HCT116 (cell line): ENCODE measurements around the gene PRKCZ. TPM values are rescaled to one million over a fixed set of nuclear protein-coding genes. Genes with fewer than 3 reads are reported as not detected.

Experiments used
- ATAC-seq: fragments of 200-7000 bp; cut with Tn5 transposase; 2 replicates; pipeline ENCODE4 v1.9.1; 2020; ENCODE audit warnings: mild to moderate bottlenecking, moderate library complexity
- BruUV-seq: library from RNA; stranded (reverse); fragments of 400-500 nt; replicated peaks from 2 replicates; lab custom pipeline; 2021; lab: Mats Ljungman, UMichigan
- CTCF ChIA-PET: fragments of 300-600 bp; sonication (Branson Sonifier 250); formaldehyde crosslinking; loops from one replicate; lab custom pipeline; 2021; ENCODE audit warnings: antibody characterized with exemption; lab: Charles Lee
- POLR2A ChIA-PET: fragments of 300-600, 350-600 bp; sonication (Branson Sonifier 250); formaldehyde crosslinking; loops from one replicate; lab custom pipeline; 2021; ENCODE audit warnings: antibody characterized with exemption; lab: Charles Lee
- RAD21 ChIA-PET, 2 experiments: fragments of 300-600 bp; sonication (Branson Sonifier 250); formaldehyde crosslinking; loops; one replicate each; lab custom pipeline; 2023; ENCODE audit warnings: low total read pairs in 2 of 2; ENCODE audit not compliant: uncharacterized antibody in 2 of 2, unreplicated experiment in 2 of 2, low non-redundant PET in 1 of 2; lab: Charles Lee
- DNase-seq: peaks from one replicate; pipeline ENCODE4 v3.0.0-alpha.2; 2010; ENCODE audit warnings: low read depth, low spot score
- H2AFZ ChIP-seq: fragments of 200-600 bp; shearing (Covaris generic), sonication (generic); 2 replicates; pipeline ENCODE4 v1.6.1; 2017; ENCODE audit warnings: low read depth, mixed run types, mixed read lengths, antibody characterized with exemption, low read length; ENCODE audit not compliant: poor library complexity, severe bottlenecking
- H3K27ac ChIP-seq: 2 replicates; pipeline ENCODE4 v1.5.1; 2012; ENCODE audit warnings: low read depth, low read length
- H3K27me3 ChIP-seq: fragments of 200-600 bp; sonication (generic); 2 replicates; pipeline ENCODE4 v1.6.1; 2016; ENCODE audit warnings: mixed run types, low read length, mixed read lengths; ENCODE audit not compliant: insufficient read depth
- H3K36me3 ChIP-seq, 2 experiments: fragments of 200-500 bp in 1 of 2; fragments of 200-600 bp in 1 of 2; sonication (Bioruptor generic) in 1 of 2; sonication (generic) in 1 of 2; 2 replicates each; pipeline versions ENCODE4 v1.5.1 to v1.6.1; 2014 to 2016; ENCODE audit warnings: low read length in 2 of 2, inconsistent platforms in 1 of 2, mixed read lengths in 1 of 2, mixed run types in 1 of 2; ENCODE audit not compliant: insufficient read depth in 2 of 2, control insufficient read depth in 1 of 2
- H3K4me1 ChIP-seq, 2 experiments: fragments of 200-600 bp in 1 of 2; sonication (generic) in 1 of 2; 2 replicates each; pipeline versions ENCODE4 v1.5.1 to v1.6.1; 2012 to 2017; ENCODE audit warnings: low read length in 2 of 2, inconsistent platforms in 1 of 2, mild to moderate bottlenecking in 1 of 2, mixed read lengths in 1 of 2, mixed run types in 1 of 2, moderate library complexity in 1 of 2; ENCODE audit not compliant: insufficient read depth in 2 of 2, control insufficient read depth in 1 of 2
- H3K4me2 ChIP-seq: fragments of 200-600 bp; sonication (generic); 2 replicates; pipeline ENCODE4 v1.6.1; 2017; ENCODE audit warnings: mixed run types, low read length, mixed read lengths
- H3K4me3 ChIP-seq, 2 experiments: fragments of 200-600 bp in 1 of 2; sonication (generic) in 1 of 2; replicated peaks in 1 of 2; 2 replicates each; pipeline ENCODE4 v1.5.1; 2011 to 2016; ENCODE audit warnings: low read length in 2 of 2, control low read depth in 1 of 2, low read depth in 1 of 2, mild to moderate bottlenecking in 1 of 2, mixed read lengths in 1 of 2, mixed run types in 1 of 2
- H3K79me2 ChIP-seq: fragments of 200-600 bp; sonication (generic); 2 replicates; pipeline ENCODE4 v1.6.1; 2017; ENCODE audit warnings: mild to moderate bottlenecking, mixed run types, low read length, moderate library complexity, mixed read lengths; ENCODE audit not compliant: insufficient read depth
- H3K9ac ChIP-seq: fragments of 200-600 bp; sonication (generic); 2 replicates; pipeline ENCODE4 v1.6.1; 2016; ENCODE audit warnings: low read length, mixed read lengths
- H3K9me2 ChIP-seq: fragments of 200-600 bp; sonication (generic), shearing (Covaris generic); 2 replicates; pipeline ENCODE4 v1.6.1; 2017; ENCODE audit warnings: mixed run types, mild to moderate bottlenecking, moderate library complexity; ENCODE audit not compliant: insufficient read depth
- H3K9me3 ChIP-seq, 2 experiments: fragments of 200-500 bp in 1 of 2; fragments of 200-600 bp in 1 of 2; sonication (Bioruptor generic) in 1 of 2; sonication (generic) in 1 of 2; 2 replicates each; pipeline ENCODE4 v1.6.1; 2014 to 2017; ENCODE audit warnings: low read length in 2 of 2, mixed read lengths in 2 of 2, inconsistent platforms in 1 of 2, low read depth in 1 of 2, mild to moderate bottlenecking in 1 of 2, mixed run types in 1 of 2, moderate library complexity in 1 of 2; ENCODE audit not compliant: control insufficient read depth in 1 of 2, insufficient read depth in 1 of 2
- H4K20me1 ChIP-seq: fragments of 200-600 bp; sonication (generic), shearing (Covaris generic); 2 replicates; pipeline ENCODE4 v1.6.1; 2017; ENCODE audit warnings: mixed run types, mild to moderate bottlenecking, moderate library complexity; ENCODE audit not compliant: insufficient read depth
- ATF3 ChIP-seq: IDR thresholded peaks from 2 replicates; pipeline ENCODE4 v1.6.1; 2012
- CTCF ChIP-seq, 3 experiments: fragments of 200-600 bp in 1 of 3; sonication (generic) in 1 of 3; IDR thresholded peaks in 2 of 3; conservative IDR thresholded peaks in 1 of 3; 2 replicates each; pipeline ENCODE4 v1.5.1; 2012 to 2017; ENCODE audit warnings: low read depth in 2 of 3, low read length in 2 of 3, antibody characterized with exemption in 1 of 3, borderline replicate concordance in 1 of 3, control low read depth in 1 of 3, mild to moderate bottlenecking in 1 of 3, mixed read lengths in 1 of 3, mixed run types in 1 of 3, moderate library complexity in 1 of 3; ENCODE audit not compliant: insufficient read depth in 1 of 3
- EGR1 ChIP-seq: IDR thresholded peaks from 2 replicates; pipeline ENCODE4 v1.6.1; 2012; ENCODE audit warnings: low read depth
- ELF1 ChIP-seq: IDR thresholded peaks from 2 replicates; pipeline ENCODE4 v1.6.1; 2012; ENCODE audit warnings: low read depth, borderline replicate concordance
- FOSL1 ChIP-seq: IDR thresholded peaks from 2 replicates; pipeline ENCODE4 v1.6.1; 2012; ENCODE audit warnings: low read depth
- MAX ChIP-seq: IDR thresholded peaks from 2 replicates; pipeline ENCODE4 v1.6.1; 2012
- POLR2A ChIP-seq: IDR thresholded peaks from 2 replicates; pipeline ENCODE4 v1.7.0; 2011; ENCODE audit warnings: borderline replicate concordance; ENCODE audit not compliant: insufficient read depth, insufficient read length; ENCODE audit errors: extremely low read depth
- POLR2AphosphoS5 ChIP-seq: IDR thresholded peaks from 2 replicates; pipeline ENCODE4 v1.6.1; 2011; ENCODE audit warnings: mild to moderate bottlenecking, low read depth, low read length, moderate library complexity
- RAD21 ChIP-seq: IDR thresholded peaks from 2 replicates; pipeline ENCODE4 v1.6.1; 2012; ENCODE audit warnings: low read depth, mild to moderate bottlenecking
- REST ChIP-seq: IDR thresholded peaks from 2 replicates; pipeline ENCODE4 v1.6.1; 2012; ENCODE audit warnings: low read depth
- SIN3A ChIP-seq: IDR thresholded peaks from 2 replicates; pipeline ENCODE4 v1.6.1; 2012; ENCODE audit warnings: low read depth
- SRF ChIP-seq: IDR thresholded peaks from 2 replicates; pipeline ENCODE4 v1.6.1; 2012; ENCODE audit warnings: low read depth
- TCF7L2 ChIP-seq: IDR thresholded peaks from 2 replicates; pipeline ENCODE4 v1.7.0; 2011; ENCODE audit warnings: borderline replicate concordance, inconsistent platforms; ENCODE audit not compliant: insufficient read depth, insufficient read length; ENCODE audit errors: extremely low read depth
- YY1 ChIP-seq: IDR thresholded peaks from 2 replicates; pipeline ENCODE4 v1.6.1; 2011; ENCODE audit warnings: low read length, low read depth, moderate library complexity, mild to moderate bottlenecking; ENCODE audit not compliant: insufficient replicate concordance; ENCODE audit errors: extremely low read depth
- ZNF274 ChIP-seq: fragments of 200-500 bp; sonication (Bioruptor generic); IDR thresholded peaks from 2 replicates; pipeline ENCODE4 v1.6.1; 2014; ENCODE audit warnings: mild to moderate bottlenecking, low read depth, low read length, inconsistent platforms
- intact Hi-C: fragments of 100-400 bp; cut with micrococcal nuclease; formaldehyde crosslinking; loops from 2 replicates; pipeline ENCODE4 v1.10.0; 2022
- total RNA-seq: library from RNA; stranded (reverse); gene quantifications from one replicate; pipeline ENCODE4 v1.2.1, GENCODE V29; 2021; ENCODE audit not compliant: unreplicated experiment

Gene PRKCZ
- total RNA-seq, 1 experiment from 2014 or later = 46.8 TPM

GRCh38 chr1:2166695-2167094 lies 116.5 kb downstream of the PRKCZ start:
- Histone ChIP-seq H3K79me2 (no peaks in the 10 kb centered on the region), H3K9ac (no peak overlapping the region), H3K27me3 (no peaks in the 10 kb centered on the region), H3K9me2 (no peaks in the 10 kb centered on the region), H3K36me3 (peaks cover 0 to 6% of the 10 kb centered on the region in 2 experiments; a peak in 1 of 4 replicates), H3K9me3 (peaks cover 3 to 6% of the 10 kb centered on the region in 2 experiments; a peak in 2 of 4 replicates), H3K27ac (no peak overlapping the region), H3K4me3 (no peak overlapping the region), H3K4me1 (no peaks in the 10 kb centered on the region), H4K20me1 (no peaks in the 10 kb centered on the region), H3K4me2 (no peak overlapping the region), H2AFZ (no peak overlapping the region)
- no TSS peak for BruUV-seq
- ChIA-PET CTCF (interaction anchor here (1.0 kb wide), 1 partner anchor 8 kb away, joined by 3 read pairs; no protein-coding TSS in a partner anchor), POLR2A (no interaction called here), RAD21 (no interaction called here)
- DNase-seq = no peak
- no peak for ATAC-seq
- TF ChIP-seq CTCF (IDR thresholded peaks at IDR 0.05 in 2 of 3, conservative IDR thresholded peaks at IDR 0.05 in 1 of 3; ENCODE audit: borderline replicate concordance in 1 of 3, insufficient read depth in 1 of 3, low read depth in 2 of 3, low read length in 2 of 3) (no peak), SIN3A (no peak), RAD21 (no peak), ZNF274 (no peak), ATF3 (no peak), SRF (no peak), FOSL1 (no peak), EGR1 (no peak), REST (no peak), TCF7L2 (no peak), POLR2A (no peak), YY1 (no peak), ELF1 (no peak), POLR2AphosphoS5 (no peak), MAX (no peak)
- intact Hi-C loops = no loop called here
